ENCODE measurements around the gene FTO.

Gene FTO

DNA sequence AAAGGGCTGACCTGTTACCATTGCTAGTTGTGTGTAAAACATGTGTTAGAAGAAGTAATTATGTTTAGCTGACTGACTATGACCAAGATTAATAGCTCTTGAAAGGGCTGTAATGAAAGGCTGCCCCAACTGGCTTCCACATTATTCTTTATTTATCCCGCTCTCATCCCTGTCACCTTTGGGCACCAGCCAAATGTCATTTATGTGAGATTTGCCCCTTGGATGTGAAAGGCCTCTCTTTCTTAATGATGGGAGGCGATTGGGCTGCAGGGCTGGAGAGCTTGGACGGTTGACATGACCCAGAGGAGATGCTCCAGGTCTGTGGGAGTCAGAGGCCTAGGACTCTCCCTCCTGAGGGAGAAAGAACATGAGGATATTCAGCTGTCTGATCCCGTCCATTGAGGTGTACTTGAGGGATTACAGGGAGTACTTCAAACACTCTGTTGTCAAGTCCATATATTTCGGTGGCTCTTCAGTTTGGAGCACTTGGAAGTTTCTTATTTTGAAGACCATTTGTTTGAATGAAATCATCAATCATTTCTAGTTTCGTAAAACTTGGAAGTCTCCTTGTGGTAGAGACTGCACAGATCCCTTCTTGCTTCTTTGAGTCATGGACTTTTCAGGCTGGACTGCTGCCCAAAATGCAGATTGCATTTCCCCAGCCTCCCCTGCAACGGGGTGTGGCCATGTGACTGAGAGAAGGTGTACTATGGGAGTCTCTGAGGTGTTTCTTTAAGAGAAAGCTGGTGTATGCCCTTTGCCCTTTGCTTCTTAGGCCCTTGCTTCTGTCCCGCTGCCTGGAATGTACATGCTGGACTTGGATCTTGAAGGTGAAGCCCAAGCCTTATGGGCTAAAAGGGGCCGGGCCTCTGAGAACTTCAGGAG lies 51.3 kb downstream of the FTO start:
- DNase-seq (ENCODE audit: low spot score): no peak

DNA sequence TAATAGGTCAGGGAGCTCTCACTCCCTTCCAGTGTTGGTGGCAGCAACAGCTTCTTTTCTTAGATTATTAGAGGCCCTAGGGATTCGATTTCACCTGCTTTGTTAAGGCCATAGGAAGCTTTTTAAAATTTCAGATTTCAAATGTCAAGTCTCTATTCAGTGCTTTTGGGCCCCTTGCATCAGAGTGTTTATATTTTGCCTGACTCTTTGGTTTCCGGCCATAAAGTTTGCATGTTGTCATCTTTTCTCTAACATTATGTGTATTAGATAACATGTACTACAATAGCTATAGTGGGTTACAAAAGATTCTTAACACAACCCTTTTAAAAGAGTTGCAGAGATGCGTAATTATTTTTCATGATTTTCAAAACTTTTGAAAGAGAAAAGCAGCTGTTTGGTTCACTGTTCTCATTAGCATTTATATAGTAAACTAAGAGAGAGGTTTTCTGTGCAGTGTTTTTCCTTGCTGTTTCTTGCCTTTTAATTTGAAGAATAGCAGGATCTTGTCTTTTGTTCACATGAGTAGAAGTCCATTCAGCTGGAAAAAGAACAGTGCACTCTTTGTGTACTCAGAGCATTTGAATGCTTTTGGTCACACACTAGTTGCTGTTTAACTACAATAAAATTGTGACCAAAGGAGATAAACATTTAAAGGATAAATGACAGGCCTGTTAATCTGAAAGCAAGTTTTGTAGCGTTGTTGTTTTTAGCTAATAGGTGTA lies 52.5 kb downstream of the FTO start:
- DNase-seq (ENCODE audit: low spot score): no peak

DNA sequence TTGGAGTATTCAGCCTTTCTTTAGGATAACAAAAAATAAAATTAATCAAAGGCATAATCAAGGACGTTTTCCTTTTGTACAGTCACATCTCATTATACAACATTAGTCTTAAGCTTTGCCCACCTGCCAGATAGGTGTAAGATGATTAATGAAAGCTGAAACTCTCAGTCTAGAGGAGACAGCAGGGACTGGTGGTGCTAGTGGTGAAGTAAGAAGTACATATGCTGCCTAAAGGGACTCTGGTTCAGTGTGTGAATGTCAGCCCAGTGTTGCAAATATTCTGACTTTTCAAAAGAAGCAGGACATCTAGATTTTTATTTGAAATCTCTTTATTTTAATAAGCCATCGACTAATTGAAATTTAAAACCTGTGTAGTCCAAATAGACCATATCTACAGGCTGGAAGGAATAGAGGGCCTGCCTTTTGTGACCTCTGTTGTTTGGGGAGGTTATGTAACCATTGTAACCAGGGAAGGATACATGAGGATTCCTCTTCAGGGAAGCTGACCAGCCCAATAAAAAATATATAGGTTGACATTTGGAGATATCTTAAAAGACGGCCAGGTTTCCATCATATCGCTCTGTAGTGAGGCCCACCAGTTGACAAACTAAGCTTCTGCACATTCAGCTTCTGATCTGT lies 54.1 kb downstream of the FTO start:
- DNase-seq (ENCODE audit: low spot score): no peak

DNA sequence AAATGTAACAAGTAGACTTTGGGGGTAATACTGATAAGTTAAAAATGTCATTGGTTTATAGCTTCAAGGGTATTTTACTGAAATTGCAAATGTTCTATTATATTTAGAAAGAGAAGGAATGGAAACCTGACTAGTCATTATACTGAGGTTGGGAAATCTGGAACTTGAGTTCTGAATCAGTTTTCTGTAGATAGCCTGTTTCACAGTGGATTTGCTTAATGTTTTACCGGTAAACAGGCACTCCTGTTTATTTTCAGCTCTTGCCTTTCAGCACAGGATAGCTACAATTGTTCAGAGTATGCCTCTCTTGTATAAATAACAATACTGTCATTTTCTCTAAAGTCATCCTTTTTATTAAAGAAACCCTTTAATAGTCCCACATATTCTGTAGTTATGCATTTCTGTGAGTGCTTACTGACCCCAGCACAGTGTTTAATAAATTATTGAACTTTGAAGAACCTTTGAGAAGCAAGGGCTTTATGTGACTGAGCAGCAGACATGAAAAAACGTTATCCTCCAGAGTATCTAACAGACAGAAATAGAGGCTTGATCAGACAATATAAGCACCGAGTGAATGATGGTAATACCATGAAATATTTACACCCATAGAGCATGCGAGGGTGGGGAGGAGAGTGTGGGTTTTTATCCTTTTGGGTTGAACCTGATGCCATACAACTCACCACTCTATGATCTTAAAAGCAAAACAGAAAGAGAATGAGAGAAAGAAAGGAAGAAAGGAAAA lies 58.2 kb downstream of the FTO start:
- no peak for DNase-seq (ENCODE audit: low spot score)

DNA sequence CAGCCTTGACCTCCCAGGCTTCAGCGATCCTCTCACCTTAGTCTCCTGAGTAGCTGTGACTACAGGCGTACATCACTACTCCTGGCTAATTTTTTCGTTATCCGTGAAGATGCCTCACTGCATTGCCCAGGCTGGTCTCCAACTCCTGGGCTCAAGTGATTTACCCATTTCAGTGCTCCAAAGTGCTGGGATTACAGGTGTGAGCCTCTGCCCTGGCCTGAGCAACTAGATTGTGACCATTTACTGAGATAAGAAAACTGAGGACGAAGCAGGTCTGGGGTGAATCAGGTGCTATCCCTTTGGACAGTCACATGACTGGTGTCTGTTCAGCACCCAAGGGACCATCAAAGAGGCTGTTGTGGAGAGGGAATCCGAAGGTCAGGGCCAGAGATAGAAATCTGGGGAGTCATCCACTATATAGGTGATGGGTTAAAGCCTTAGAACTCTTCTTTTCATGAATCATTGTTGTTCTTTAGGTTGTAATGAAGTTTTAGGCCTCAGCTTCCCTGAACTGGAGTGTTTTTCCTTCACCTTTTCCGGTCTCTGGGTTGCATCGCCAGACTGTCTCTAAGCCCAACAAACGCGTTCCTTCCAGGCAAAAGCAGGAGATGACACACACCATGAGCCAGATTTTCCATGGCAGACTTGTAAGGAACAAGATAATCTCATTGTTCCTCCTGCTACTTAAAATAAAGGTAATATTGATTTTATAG lies 62.5 kb downstream of the FTO start:
- DNase-seq (ENCODE audit: low spot score): no peak

DNA sequence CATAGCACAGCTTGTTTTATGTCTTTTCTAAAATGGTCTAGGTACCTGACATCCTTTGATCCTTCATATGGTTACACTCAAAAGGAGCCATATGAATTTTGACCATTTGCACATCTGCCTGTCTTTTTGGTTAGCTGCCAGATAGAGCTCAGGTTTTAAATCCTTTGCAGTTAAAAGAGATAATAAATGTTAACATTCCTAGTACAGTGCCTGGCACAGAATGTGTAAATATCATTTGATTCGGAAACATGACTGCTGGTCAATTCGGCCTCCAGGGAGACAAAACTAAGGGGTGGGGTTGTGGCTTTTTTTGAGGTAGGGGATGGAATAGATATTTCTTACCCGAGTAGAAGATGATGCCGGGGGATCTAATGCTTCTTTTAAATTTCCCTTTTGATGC lies 64.2 kb downstream of the FTO start:
- DNase-seq (ENCODE audit: low spot score): no peak

DNA sequence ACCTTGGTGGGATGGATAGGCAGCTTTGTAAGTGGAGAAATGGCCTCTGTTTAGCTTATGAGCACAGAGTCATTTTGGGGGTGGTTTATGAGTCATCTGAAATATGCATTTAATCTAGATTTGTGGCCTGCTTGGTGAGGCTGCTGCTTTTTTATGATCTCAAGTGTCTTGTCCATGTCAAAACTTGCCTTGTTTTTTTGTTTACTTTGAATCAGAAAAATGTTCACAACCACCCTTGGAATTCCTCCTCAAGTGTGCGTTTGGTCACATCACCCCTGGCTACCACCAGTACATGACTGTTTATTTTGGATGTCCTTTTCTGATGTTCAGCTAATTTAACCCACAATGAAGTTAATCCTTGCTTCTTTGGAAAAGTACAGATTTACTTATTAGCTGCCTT lies 64.6 kb downstream of the FTO start:
- DNase-seq (ENCODE audit: low spot score): no peak

DNA sequence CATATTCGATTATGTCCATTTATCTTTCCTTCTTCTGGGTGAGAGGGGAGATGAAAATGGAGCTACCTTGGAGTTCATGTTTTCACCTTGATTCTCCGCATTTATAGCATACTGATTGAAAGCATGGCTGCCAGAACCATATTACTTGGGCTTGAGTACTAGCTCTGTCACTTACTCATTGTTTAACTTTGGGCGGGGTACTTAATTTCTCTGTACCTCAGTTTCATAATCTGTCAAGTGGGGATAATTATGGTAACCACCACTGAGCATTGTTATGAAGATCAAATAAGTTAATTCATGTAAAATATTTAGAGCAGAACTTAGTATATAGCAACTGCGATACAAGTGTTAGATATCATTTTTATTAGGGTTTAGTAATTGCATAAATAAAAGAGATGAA lies 65.2 kb downstream of the FTO start:
- DNase-seq (ENCODE audit: low spot score): no peak

DNA sequence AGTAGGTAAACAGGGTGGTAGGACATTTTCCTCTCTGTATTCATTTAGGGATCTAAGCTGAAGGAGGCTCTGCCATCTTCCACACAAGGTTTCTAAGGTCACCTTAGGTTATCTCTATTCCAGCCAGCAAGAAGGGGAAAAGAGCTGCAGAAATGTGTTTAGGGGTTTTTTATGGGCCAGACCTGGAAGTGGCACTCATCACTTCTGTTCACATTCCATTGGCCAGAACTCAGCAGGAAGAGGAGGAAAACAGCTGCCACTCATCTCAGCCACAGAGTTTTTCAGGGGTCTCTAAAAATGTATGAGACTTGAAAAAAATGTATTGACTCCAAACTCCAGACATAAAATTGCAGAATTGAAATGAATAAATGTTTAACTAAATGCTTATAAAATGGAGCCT lies 65.8 kb downstream of the FTO start:
- no peak for DNase-seq (ENCODE audit: low spot score)

DNA sequence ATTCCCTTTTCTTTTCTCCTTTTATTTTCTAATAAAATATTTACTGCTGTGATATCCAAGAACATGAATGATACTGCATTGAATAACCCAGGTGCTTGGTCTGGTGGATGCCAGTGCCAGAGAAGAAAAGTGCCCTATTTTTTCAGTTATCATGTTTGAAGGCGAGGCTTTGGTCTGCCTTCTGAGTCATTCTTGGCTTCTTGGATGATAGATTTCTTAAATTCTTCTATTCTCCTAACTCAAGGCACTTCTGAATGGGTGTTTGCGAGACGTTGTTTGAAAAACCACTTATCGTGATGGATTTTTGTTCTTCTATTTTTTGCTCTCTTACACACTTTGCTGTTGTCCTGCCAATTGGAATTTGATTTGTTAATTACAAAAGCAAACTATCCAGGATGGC lies 66.7 kb downstream of the FTO start:
- DNase-seq (ENCODE audit: low spot score): no peak

DNA sequence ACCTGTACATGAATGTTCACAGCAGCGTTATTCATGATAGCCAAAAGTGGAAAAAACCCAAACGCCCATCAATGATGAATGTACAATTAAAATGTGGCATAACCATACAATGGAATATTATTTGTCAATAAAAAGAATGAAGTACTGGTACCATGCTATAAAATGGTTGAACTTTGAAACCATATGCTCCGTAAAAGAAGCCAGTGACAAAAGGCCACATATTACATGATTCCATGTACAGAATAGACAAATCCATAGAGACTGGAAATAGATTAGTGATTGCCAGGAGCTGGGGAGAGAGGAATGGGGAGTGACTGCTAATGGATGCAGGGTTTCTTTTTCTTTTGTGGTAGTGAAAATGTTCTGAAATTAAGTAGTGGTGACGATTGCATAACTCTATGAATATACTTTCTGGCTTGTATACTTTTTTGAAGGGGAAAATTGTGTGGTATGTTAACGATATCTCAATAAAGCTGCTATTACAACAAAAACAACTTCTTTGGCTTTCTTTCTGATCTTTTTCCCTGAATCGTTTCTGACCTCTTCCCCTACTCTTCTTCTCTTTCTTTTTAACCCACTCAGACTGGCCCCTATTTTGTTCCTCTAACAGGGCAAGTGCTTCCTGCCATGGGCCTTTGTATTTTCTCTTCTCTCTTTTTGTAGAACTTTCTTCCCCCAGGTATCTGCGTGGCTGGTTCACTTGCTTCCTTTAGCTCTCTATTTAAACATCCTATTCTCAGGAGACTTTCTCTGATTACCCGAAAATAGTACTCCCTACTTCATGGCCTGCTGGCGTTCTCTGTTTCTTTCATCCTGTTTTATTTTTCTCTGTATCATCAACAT lies 67.9 kb downstream of the FTO start:
- no peak for DNase-seq (ENCODE audit: low spot score)

DNA sequence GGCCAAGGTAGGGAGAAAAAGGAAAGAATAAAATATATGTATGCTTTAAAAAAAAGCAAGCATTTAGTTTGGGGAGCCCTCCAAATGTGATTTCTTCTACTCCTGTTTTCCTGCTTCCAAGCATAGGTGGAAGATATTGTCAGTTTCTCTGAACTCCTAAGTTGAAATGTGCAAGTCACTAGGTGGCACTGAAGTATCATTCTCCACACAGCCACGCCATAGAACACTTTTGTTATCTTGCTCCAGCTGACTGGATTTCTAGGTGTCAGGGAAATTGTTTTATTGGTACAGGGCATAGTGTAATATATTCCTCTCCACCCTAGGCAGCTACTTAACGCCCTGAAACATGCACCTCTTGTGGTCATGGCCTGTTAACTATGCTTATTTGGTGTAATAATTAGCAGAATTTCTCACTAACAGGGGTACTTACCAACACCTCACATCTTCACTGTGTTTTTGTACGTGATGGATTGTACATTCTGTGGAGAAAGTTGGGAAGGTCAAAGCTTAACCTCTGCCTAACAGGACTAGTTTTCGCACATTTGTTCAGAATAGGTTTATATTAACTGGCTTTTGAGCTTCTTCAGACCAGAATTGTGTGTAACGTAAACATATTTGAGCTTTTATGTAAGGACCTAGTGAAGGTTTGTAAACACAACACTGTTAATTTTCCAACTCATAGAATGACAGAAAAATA lies 69.3 kb downstream of the FTO start:
- peak; percentile 29 for DNase-seq (ENCODE audit: low spot score)

DNA sequence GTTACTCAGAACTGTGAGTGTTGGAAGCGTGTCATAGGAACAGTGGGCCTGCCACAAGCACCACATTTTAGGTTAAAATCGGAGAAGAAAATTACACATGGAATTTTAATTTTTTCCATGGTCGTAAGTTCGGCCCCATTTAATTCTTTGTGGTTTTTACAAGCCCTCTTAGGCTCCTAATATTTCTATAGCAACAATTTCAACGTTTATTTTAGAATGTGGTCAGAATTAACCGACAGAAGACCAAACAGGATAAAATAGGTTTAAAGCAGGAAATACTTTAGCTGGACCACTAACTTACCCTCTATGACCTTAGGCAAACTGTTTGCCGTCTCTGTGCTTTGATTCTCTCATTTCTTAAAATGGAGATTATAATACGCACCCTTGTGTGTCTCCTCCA lies 69.9 kb downstream of the FTO start:
- DNase-seq (ENCODE audit: low spot score): no peak

DNA sequence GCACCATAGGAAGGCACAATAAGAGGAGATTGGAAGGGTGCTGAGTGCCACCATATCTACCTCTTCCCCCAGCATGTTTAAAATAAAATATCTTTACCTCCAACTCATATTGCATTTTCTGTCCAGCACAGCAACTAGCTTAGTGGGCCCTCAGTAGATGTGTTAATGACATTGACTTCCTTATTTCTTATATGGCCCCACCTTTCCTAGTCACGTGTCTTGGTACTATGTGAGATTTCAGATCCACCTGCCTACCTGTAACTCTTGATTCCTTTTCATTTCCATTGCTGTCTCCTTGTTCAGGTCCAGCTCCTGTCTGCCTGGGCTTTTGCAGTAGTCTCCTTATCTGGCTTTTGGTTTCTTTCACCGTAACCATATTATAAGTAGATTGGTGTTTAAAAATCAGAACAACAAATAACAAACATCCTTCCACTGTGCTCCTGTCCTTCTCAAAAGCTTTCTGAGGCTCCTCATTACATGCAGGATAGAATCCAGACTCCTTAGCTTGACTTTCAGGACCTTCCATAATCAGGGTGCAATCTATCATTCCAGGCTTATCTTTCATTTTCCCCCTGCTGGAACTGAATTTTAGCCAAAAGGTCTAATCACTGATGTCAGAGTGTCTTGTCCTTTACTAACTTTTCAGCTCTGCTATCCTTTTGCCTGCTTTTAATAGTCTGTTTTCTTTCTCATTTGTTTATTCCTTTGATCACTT lies 71.3 kb downstream of the FTO start:
- DNase-seq (ENCODE audit: low spot score): no peak

DNA sequence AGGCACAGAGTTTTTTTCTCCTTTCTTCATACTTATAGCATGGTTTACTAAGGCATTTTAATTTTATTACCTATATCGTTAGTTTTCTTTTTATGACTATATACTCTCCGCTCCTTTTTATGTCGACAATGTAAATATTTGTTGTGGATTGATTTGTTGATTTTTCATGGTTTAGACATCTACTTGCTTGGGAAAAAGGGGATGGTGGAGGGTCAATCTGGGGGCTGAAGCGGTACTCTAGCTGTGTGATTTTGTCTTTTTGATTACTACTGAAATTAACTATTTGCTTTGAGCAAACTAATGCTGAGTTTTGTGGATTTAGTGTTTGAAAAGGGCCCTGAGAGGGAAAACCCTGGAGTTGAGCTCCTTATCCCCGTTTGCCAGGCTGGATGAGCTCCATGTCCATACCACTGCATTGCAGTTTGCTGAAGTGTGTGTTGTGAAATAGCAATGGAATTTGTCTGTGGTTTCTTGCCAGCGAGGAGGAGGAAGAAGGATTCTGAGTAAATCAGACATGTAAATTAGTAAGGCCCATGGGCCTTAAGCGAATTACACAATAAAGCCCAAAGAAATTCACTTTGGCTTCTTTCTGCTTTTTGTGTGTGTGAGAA lies 72.0 kb downstream of the FTO start:
- DNase-seq (ENCODE audit: low spot score): no peak

DNA sequence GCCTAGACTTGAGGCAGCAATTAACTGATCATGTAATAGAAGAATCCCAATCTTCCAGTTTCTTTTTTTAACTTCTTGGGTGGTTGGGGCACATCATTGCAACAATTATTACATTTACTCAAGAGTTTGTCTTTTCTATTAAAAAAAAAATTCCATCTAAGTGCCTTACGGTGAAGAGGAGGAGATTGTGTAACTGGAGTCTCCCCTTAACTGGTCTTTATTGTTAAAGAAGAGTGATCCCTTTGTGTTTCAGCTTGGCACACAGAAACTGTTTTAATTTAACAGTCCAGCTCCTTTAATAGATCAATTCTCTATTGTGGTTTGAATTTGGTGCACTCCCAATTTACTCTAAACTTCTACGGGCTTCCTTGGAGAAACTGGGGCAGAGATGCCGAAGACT lies 75.2 kb downstream of the FTO start:
- DNase-seq (ENCODE audit: low spot score): no peak

DNA sequence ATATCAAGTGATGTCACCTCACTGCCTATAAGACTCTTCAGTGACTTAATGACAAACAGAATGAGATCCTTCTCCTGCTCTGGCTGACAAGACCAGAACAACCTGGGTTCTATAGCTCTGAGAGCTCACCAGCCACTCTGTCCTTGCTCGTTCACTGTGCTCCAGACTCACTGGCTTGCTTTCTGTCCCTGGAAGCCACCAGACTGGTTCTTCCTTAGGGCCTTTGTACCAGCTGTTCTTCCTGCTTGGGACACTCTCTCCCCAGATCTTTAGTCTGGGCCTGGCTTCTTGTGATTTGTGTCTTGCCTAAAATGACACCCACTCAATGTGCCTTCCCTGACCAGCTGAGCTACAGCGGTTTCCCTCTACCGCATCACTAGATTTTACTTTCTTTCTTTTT lies 76.1 kb downstream of the FTO start:
- DNase-seq (ENCODE audit: low spot score): no peak

DNA sequence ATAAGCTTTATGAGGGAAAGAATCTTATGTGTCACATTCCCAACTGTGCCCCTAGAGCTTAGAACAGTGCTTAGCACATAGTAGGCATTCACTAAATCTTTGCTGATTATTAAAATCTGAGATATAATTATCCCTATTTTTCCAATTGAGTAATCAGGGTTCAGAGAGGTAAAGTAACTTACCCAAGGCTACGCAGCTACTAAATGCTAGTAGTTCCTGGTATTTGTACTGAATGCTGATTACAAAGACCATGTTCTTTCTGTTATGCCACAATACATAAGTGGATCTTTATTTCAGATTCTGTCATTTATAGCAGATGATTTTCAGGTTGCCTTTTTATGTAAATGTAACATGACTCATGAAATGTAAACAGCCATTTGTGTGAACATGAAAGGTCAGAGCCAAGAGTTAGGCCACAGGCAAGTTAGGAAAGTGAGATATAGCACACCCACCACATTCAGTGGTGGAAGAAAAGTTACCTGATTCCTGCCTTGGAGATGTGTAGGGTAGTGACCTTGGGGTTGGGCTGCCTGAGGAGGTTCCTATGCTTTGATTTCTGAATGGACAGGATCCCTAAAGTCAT lies 77.2 kb downstream of the FTO start:
- no peak for DNase-seq (ENCODE audit: low spot score)

DNA sequence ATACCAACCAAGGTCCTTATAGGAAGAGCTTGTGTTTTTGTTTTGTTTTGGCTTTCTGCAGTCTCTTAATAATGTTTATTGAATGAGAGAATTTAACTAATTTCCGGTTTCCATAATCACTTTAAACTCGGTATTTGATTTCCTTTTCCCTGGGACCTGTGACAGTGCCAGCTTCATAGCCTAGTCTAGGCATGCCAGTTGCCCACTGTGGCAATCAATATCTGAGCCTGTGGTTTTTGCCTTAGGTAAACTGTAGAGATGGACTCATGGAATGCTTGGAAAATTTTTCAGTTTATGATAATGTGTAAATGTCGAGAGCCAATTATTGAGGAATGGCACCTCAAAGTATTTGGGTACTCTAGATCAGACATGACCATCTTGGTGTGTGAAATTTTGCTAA lies 78.2 kb downstream of the FTO start:
- no peak for DNase-seq (ENCODE audit: low spot score)
